B cell (primary cell): Measurements from ENCODE around the gene MTCL1. TPM values are rescaled to one million over a fixed set of nuclear protein-coding genes. Genes with fewer than 3 reads are reported as not detected.

Source experiments
- ATAC-seq: fragments of 200-7000 bp; cut with Tn5 transposase; one replicate; pipeline ENCODE4 v1.10.0; 2021; ENCODE audit warnings: low read depth, mild to moderate bottlenecking, moderate number of reproducible peaks, moderate library complexity
- CTCF ChIA-PET: fragments of 350-600 bp; sonication (Branson Sonifier 250); formaldehyde crosslinking; loops from one replicate; lab custom pipeline; 2021; ENCODE audit warnings: antibody characterized with exemption, inconsistent platforms; lab: Charles Lee
- POLR2A ChIA-PET: fragments of 350-600 bp; sonication (Branson Sonifier 250); formaldehyde crosslinking; loops from one replicate; lab custom pipeline; 2021; ENCODE audit warnings: antibody characterized with exemption; lab: Charles Lee
- DNase-seq: peaks from one replicate; pipeline ENCODE4 v3.0.0; 2013
- H2AFZ ChIP-seq: 2 replicates; pipeline ENCODE4 v1.6.1; 2012; ENCODE audit warnings: mild to moderate bottlenecking, low read depth, low read length; ENCODE audit not compliant: insufficient read depth, poor library complexity, severe bottlenecking
- H3K27ac ChIP-seq, 2 donors: 1 replicate in 1 of 2; 2 replicates in 1 of 2; pipeline ENCODE4 v1.5.1; 2012 to 2013; ENCODE audit warnings: low read length in 2 of 2, mild to moderate bottlenecking in 2 of 2, moderate library complexity in 1 of 2
- H3K27me3 ChIP-seq, 4 experiments: fragments of 200-600 bp in 1 of 4; sonication (generic) in 1 of 4; replicated peaks in 1 of 4; 1 replicate in 2 of 4; 2 replicates in 2 of 4; pipeline versions ENCODE4 v1.6.1 to v1.7.0; 2013 to 2016; ENCODE audit warnings: low read length in 3 of 4, mild to moderate bottlenecking in 2 of 4, mixed read lengths in 1 of 4, moderate library complexity in 1 of 4; ENCODE audit not compliant: insufficient read depth in 4 of 4, control insufficient read depth in 3 of 4; ENCODE audit errors: control extremely low read depth in 1 of 4
- H3K36me3 ChIP-seq, 2 experiments: replicated peaks in 1 of 2; 1 replicate in 1 of 2; 2 replicates in 1 of 2; pipeline versions ENCODE4 v1.6.1 to v1.7.1; 2013; ENCODE audit warnings: low read length in 1 of 2; ENCODE audit not compliant: insufficient read depth in 2 of 2, control insufficient read depth in 1 of 2; ENCODE audit errors: control extremely low read depth in 1 of 2, extremely low read depth in 1 of 2
- H3K4me1 ChIP-seq, 2 donors: fragments of 200-600 bp in 1 of 2; sonication (generic) in 1 of 2; 1 replicate in 1 of 2; 2 replicates in 1 of 2; pipeline versions ENCODE4 v1.5.1 to v1.6.1; 2013 to 2017; ENCODE audit warnings: low read length in 2 of 2; ENCODE audit not compliant: control insufficient read depth in 2 of 2, insufficient read depth in 2 of 2
- H3K4me2 ChIP-seq: replicated peaks from 2 replicates; pipeline ENCODE3; 2012; ENCODE audit warnings: mild to moderate bottlenecking, low read depth, low read length; ENCODE audit not compliant: poor library complexity, severe bottlenecking
- H3K4me3 ChIP-seq, 5 experiments: fragments of 200-600 bp in 1 of 5; sonication (generic) in 1 of 5; 1 replicate in 3 of 5; 2 replicates in 2 of 5; pipeline versions ENCODE4 v1.5.1 to v1.7.0; 2011 to 2016; ENCODE audit warnings: low read length in 4 of 5, mild to moderate bottlenecking in 4 of 5, low read depth in 2 of 5, control low read depth in 1 of 5, moderate library complexity in 1 of 5; ENCODE audit not compliant: insufficient read depth in 1 of 5; ENCODE audit errors: control extremely low read depth in 1 of 5, extremely low read depth in 1 of 5
- H3K79me2 ChIP-seq: fragments of 200-600 bp; sonication (generic); one replicate; pipeline ENCODE4 v1.6.0; 2016; ENCODE audit warnings: low read length; ENCODE audit not compliant: control insufficient read depth, insufficient read depth
- H3K9ac ChIP-seq: fragments of 200-600 bp; sonication (generic); 2 replicates; pipeline ENCODE4 v1.6.1; 2017; ENCODE audit warnings: mild to moderate bottlenecking, low read length, moderate library complexity
- H3K9me3 ChIP-seq, 3 donors: one replicate each; pipeline versions ENCODE4 v1.6.1 to v1.7.1; 2013; ENCODE audit warnings: low read length in 2 of 3; ENCODE audit not compliant: control insufficient read depth in 2 of 3, insufficient read depth in 1 of 3; ENCODE audit errors: control extremely low read depth in 1 of 3
- H4K20me1 ChIP-seq: 2 replicates; pipeline ENCODE4 v1.6.0; 2012; ENCODE audit warnings: mild to moderate bottlenecking, low read length; ENCODE audit not compliant: insufficient read depth, control insufficient read depth, poor library complexity, severe bottlenecking
- H3K27ac Mint-ChIP-seq: one replicate; pipeline ENCODE4 v1.8.0; 2021; ENCODE audit warnings: mixed read lengths
- H3K27me3 Mint-ChIP-seq: one replicate; pipeline ENCODE4 v1.8.0; 2021; ENCODE audit warnings: mixed read lengths
- H3K4me1 Mint-ChIP-seq: one replicate; pipeline ENCODE4 v1.8.0; 2021; ENCODE audit warnings: mixed read lengths
- H3K4me3 Mint-ChIP-seq: one replicate; pipeline ENCODE4 v1.8.0; 2021; ENCODE audit warnings: mixed read lengths
- H3K9me3 Mint-ChIP-seq: one replicate; pipeline ENCODE4 v1.8.0; 2022; ENCODE audit warnings: mixed read lengths; ENCODE audit not compliant: insufficient read depth
- CTCF ChIP-seq: fragments of 200-600 bp; IDR thresholded peaks from one replicate; pipeline ENCODE4 v1.8.0; 2022; ENCODE audit warnings: antibody characterized with exemption, mild to moderate bottlenecking
- EZH2 ChIP-seq: IDR thresholded peaks from 2 replicates; pipeline ENCODE4 v1.6.1; 2012; ENCODE audit warnings: borderline replicate concordance, low read depth, mild to moderate bottlenecking, moderate library complexity, low read length; ENCODE audit not compliant: insufficient read depth, poor library complexity, severe bottlenecking
- WGBS: methylation state at CpG from one replicate; pipeline ENCODE4 v1.1.5; 2013; ENCODE audit warnings: missing lambda C conversion rate; ENCODE audit not compliant: insufficient coverage; 5-methylcytosine and 5-hydroxymethylcytosine counted together
- intact Hi-C: fragments of 100-400 bp; cut with micrococcal nuclease; formaldehyde crosslinking; loops from one replicate; pipeline ENCODE4 v1.10.0; 2022
- polyA plus RNA-seq: library from polyadenylated mRNA; depleted of rRNA; stranded (reverse); fragments of >200 nt; gene quantifications from 2 replicates; pipeline ENCODE4 v1.2.3, GENCODE V29; 2012
- total RNA-seq, 2 donors: library from RNA; stranded (reverse); fragments of 120-200 nt in 1 of 2; gene quantifications; 1 replicate in 1 of 2; 2 replicates in 1 of 2; pipeline versions ENCODE4 v1.2.3 to v1.2.4, GENCODE V29; 2013 to 2022

MTCL1 gene
- total and polyA plus RNA-seq, 2 donors (not counting 1 experiment from before 2014, with no cell fraction given), result 2.7 to 5.8 TPM

GRCh38 chr18:8833480-8833879 is 128.1 kb downstream of the MTCL1 start:
- H4K20me1 ChIP-seq, result no peaks in the 10 kb centered on the region
- H3K27ac Mint-ChIP-seq, result no peak overlapping the region
- intact Hi-C loops, result no loop called here
- TF ChIP-seq CTCF (no peak), EZH2 (no peak)
- peaks cover 12% of the 10 kb centered on the region for H3K27me3 Mint-ChIP-seq
- H3K79me2 ChIP-seq, result no peaks in the 10 kb centered on the region
- ATAC-seq (no peak), DNase-seq (no peak)
- no peak overlapping the region for H3K4me3 Mint-ChIP-seq
- 83% methylated on average over 1 of the region's 2 CpGs for WGBS
- peaks cover 0 to 16% (median 8%) of the 10 kb centered on the region in 3 donors for H3K9me3 ChIP-seq
- H3K27ac ChIP-seq, result no peak overlapping the region
- H3K9me3 Mint-ChIP-seq, result peaks cover 8% of the 10 kb centered on the region
- H3K36me3 ChIP-seq, result no peaks in the 10 kb centered on the region
- POLR2A ChIA-PET, result no interaction called here
- H3K9ac ChIP-seq, result no peak overlapping the region
- no peak overlapping the region for H3K4me3 ChIP-seq
- no peak overlapping the region for H3K4me2 ChIP-seq
- H3K27me3 ChIP-seq, result no peaks in the 10 kb centered on the region
- CTCF ChIA-PET, result no interaction called here
- peaks cover 3% of the 10 kb centered on the region for H3K4me1 Mint-ChIP-seq
- no peaks in the 10 kb centered on the region for H3K4me1 ChIP-seq
- no peak overlapping the region for H2AFZ ChIP-seq

- ATAC-seq (no peak), DNase-seq (no peak)
- Histone ChIP-seq H3K9me3 (peaks cover 0 to 16% (median 8%) of the 10 kb centered on the region in 3 donors), H3K4me2 (no peak overlapping the region), H3K4me1 (no peaks in the 10 kb centered on the region), H4K20me1 (no peaks in the 10 kb centered on the region), H3K36me3 (no peaks in the 10 kb centered on the region), H3K9ac (no peak overlapping the region), H3K27me3 (no peaks in the 10 kb centered on the region), H3K27ac (no peak overlapping the region), H3K79me2 (no peaks in the 10 kb centered on the region), H3K4me3 (no peak overlapping the region), H2AFZ (no peak overlapping the region)
- Mint-ChIP-seq H3K27me3 (peaks cover 8% of the 10 kb centered on the region), H3K9me3 (peaks cover 8% of the 10 kb centered on the region), H3K4me1 (no peaks in the 10 kb centered on the region), H3K27ac (no peak overlapping the region), H3K4me3 (no peak overlapping the region)
- ChIA-PET POLR2A (no interaction called here), CTCF (no interaction called here)
- intact Hi-C loops, result no loop called here
- no peak for TF ChIP-seq EZH2
- 92% methylated on average over 5 of the region's 6 CpGs for WGBS
Measured at GRCh38 chr18:8834881-8835280, 129.5 kb downstream of the MTCL1 start.
